SU-DHL-6 (cell line): ENCODE measurements around the gene SH3BGRL2.

Experiments used
- H2AFZ ChIP-seq: fragments of 200-600 bp; sonication (generic); 2 replicates; pipeline ENCODE4 v1.6.1; 2014; ENCODE audit warnings: low read depth, mild to moderate bottlenecking, moderate library complexity, mixed read lengths, antibody characterized with exemption, low read length; ENCODE audit not compliant: severe bottlenecking
- H3F3A ChIP-seq: fragments of 200-600 bp; shearing (Covaris generic); 2 replicates; pipeline ENCODE4 v1.6.0; 2016; ENCODE audit warnings: antibody characterized with exemption, mild to moderate bottlenecking; ENCODE audit not compliant: insufficient read depth
- H3K27ac ChIP-seq: fragments of 200-600 bp; sonication (generic); 2 replicates; pipeline ENCODE4 v1.5.1; 2016; ENCODE audit warnings: low read depth, mild to moderate bottlenecking, low read length, moderate library complexity, mixed read lengths
- H3K27me3 ChIP-seq: fragments of 200-600 bp; sonication (generic), shearing (Covaris generic); 2 replicates; pipeline ENCODE4 v1.6.0; 2014; ENCODE audit warnings: mild to moderate bottlenecking, low read length
- H3K36me3 ChIP-seq: fragments of 200-600 bp; sonication (generic); 2 replicates; pipeline ENCODE4 v1.6.1; 2014; ENCODE audit warnings: mild to moderate bottlenecking, low read length, mixed read lengths
- H3K4me2 ChIP-seq: fragments of 300-600, 200-600 bp; shearing (Covaris generic), sonication (generic); 2 replicates; pipeline ENCODE4 v1.6.0; 2014; ENCODE audit warnings: low read length, low read depth, mild to moderate bottlenecking; ENCODE audit not compliant: poor library complexity, severe bottlenecking
- H3K4me3 ChIP-seq: fragments of 200-600 bp; sonication (generic); 2 replicates; pipeline ENCODE4 v1.5.1; 2014; ENCODE audit warnings: antibody characterized with exemption, low read length, mild to moderate bottlenecking, mixed read lengths; ENCODE audit not compliant: insufficient read depth, poor library complexity, severe bottlenecking
- H3K79me2 ChIP-seq: fragments of 200-600 bp; sonication (generic); 2 replicates; pipeline ENCODE4 v1.6.1; 2014; ENCODE audit warnings: mild to moderate bottlenecking, low read length, moderate library complexity; ENCODE audit not compliant: insufficient read depth
- H3K9ac ChIP-seq: fragments of 200-600 bp; sonication (generic); 2 replicates; pipeline ENCODE4 v1.7.0; 2014; ENCODE audit warnings: mild to moderate bottlenecking, low read length
- H3K9me2 ChIP-seq: fragments of 200-600 bp; sonication (generic); replicated peaks from 2 replicates; pipeline ENCODE4 v1.6.1; 2014; ENCODE audit warnings: low read length; ENCODE audit not compliant: insufficient read depth
- H3K9me3 ChIP-seq: fragments of 200-600 bp; sonication (generic); 2 replicates; pipeline ENCODE4 v1.6.1; 2014; ENCODE audit warnings: low read length, mixed read lengths; ENCODE audit not compliant: insufficient read depth
- H4K20me1 ChIP-seq: fragments of 200-600 bp; sonication (generic); 2 replicates; pipeline ENCODE4 v1.6.1; 2014; ENCODE audit warnings: low read depth, mild to moderate bottlenecking, antibody characterized with exemption, low read length, moderate library complexity, mixed read lengths
- EZH2phosphoT487 ChIP-seq: fragments of 200-600 bp; sonication (generic), shearing (Covaris generic); conservative IDR thresholded peaks from 2 replicates; pipeline ENCODE4 v1.6.1; 2018; ENCODE audit warnings: mild to moderate bottlenecking, antibody characterized with exemption, low read length, moderate library complexity, mixed read lengths
- TF ChIP-seq, protein P1 (sequence below): fragments of 200-600 bp; sonication (generic); IDR thresholded peaks from one replicate; pipeline ENCODE4 v1.5.1; 2017; ENCODE audit warnings: antibody characterized with exemption, mild to moderate bottlenecking, low read length, moderate library complexity; ENCODE audit not compliant: insufficient read depth, poor library complexity, severe bottlenecking

SH3BGRL2 gene

DNA sequence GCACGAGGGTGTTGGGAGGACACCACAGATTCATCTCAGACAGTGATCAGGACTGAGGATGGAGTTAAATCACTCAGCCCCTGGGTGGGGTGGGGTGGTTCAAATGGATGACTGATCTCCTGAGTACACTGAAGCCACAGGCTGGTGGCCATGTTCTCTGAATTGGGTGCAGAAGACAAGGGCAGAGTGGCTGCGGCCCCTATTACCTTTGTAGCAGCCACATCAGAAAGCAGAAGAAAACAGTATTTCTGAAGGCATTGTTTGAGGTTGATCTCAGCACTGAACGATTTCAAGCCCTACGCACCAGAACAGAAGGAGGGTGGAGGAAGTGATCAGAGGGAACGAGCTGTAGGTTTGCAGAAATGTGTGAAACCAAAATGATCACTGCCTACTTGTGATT, 71.6 kb downstream of the SH3BGRL2 start:
- Histone ChIP-seq H3F3A (no peaks in the 10 kb centered on the region), H2AFZ (no peak overlapping the region), H3K9me2 (no peaks in the 10 kb centered on the region), H4K20me1 (no peaks in the 10 kb centered on the region), H3K79me2 (no peaks in the 10 kb centered on the region), H3K9me3 (no peaks in the 10 kb centered on the region), H3K4me3 (no peak overlapping the region), H3K27ac (no peak overlapping the region), H3K27me3 (0 out of 2 replicates have a peak, but pooled peaks cover 3% of the 10 kb centered on the region), H3K4me2 (no peak overlapping the region), H3K36me3 (no peaks in the 10 kb centered on the region), H3K9ac (no peak overlapping the region)
- TF ChIP-seq, protein P1, sequence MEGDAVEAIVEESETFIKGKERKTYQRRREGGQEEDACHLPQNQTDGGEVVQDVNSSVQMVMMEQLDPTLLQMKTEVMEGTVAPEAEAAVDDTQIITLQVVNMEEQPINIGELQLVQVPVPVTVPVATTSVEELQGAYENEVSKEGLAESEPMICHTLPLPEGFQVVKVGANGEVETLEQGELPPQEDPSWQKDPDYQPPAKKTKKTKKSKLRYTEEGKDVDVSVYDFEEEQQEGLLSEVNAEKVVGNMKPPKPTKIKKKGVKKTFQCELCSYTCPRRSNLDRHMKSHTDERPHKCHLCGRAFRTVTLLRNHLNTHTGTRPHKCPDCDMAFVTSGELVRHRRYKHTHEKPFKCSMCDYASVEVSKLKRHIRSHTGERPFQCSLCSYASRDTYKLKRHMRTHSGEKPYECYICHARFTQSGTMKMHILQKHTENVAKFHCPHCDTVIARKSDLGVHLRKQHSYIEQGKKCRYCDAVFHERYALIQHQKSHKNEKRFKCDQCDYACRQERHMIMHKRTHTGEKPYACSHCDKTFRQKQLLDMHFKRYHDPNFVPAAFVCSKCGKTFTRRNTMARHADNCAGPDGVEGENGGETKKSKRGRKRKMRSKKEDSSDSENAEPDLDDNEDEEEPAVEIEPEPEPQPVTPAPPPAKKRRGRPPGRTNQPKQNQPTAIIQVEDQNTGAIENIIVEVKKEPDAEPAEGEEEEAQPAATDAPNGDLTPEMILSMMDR = no peak
- TF ChIP-seq EZH2phosphoT487 = no peak

DNA sequence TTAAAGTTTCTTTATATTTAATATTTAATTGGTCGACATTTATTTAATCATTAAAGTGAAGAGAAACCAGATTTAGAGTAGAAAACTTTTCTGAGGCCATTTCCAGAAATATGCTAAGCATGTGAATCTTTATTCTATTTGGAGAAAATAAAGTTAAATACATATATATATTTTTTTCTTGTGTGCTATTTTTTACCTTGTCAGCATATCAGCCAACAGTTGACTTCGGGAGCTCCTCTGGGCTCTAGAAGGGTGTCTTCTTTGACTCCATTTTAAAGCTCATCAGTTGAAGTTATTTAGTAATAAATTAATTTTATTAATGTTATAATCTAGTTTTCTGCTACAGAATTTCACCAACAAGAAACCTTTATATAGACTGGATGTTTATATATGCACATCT, 73.1 kb downstream of the SH3BGRL2 start:
- Histone ChIP-seq H3K4me3 (no peak overlapping the region), H3K36me3 (no peaks in the 10 kb centered on the region), H4K20me1 (no peaks in the 10 kb centered on the region), H3K79me2 (no peaks in the 10 kb centered on the region), H3K9me3 (no peaks in the 10 kb centered on the region), H2AFZ (no peak overlapping the region), H3K27ac (no peak overlapping the region), H3K9me2 (no peaks in the 10 kb centered on the region), H3F3A (no peaks in the 10 kb centered on the region), H3K27me3 (0 out of 2 replicates have a peak, but pooled peaks cover 3% of the 10 kb centered on the region), H3K9ac (no peak overlapping the region), H3K4me2 (no peak overlapping the region)
- no peak for TF ChIP-seq EZH2phosphoT487
- TF ChIP-seq, protein P1 = no peak

DNA sequence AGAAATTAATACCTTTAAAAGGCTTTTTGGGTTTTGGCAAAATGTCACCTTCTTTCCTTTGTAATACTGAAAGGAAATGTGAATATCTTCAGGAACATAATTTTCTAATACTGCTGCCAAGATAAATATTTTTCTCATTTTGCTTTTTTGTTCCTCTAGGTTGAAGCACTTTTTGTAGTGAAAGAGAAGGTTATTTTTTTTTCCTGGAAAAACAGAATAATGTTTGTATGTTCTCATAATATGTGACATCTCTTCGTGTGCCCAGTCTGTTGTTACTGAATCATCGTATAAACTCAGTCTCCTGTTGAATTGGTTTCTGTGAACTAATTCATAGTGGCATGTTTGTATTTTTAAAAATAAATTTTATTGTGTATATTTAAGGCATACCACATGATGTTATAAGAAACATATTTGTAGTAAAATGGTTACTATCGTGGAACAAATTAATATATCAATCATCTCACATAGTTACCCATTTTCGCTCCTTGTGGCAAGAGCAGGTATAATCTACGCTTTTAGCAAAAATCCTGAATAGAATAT, 74.4 kb downstream of the SH3BGRL2 start:
- Histone ChIP-seq H3K4me2 (no peak overlapping the region), H3K27me3 (0 out of 2 replicates have a peak, but pooled peaks cover 3% of the 10 kb centered on the region), H3K9ac (no peak overlapping the region), H3K36me3 (no peaks in the 10 kb centered on the region), H3K9me3 (no peaks in the 10 kb centered on the region), H3K27ac (no peak overlapping the region), H2AFZ (no peak overlapping the region), H4K20me1 (no peaks in the 10 kb centered on the region), H3K9me2 (no peaks in the 10 kb centered on the region), H3K79me2 (no peaks in the 10 kb centered on the region), H3F3A (no peaks in the 10 kb centered on the region), H3K4me3 (no peak overlapping the region)
- TF ChIP-seq EZH2phosphoT487 = no peak
- TF ChIP-seq, protein P1 = no peak
